AG10803 (cell line): ENCODE data around the gene ALG14.

Experiments
- DNase-seq: peaks from one replicate; pipeline ENCODE4 v3.0.0; 2010; ENCODE audit warnings: low read depth
- H3K4me3 ChIP-seq: 2 replicates; pipeline ENCODE4 v1.5.1; 2011; ENCODE audit warnings: mild to moderate bottlenecking, low read length, control low read depth
- TF ChIP-seq, protein P1 (sequence below): conservative IDR thresholded peaks from 2 replicates; pipeline ENCODE4 v1.5.1; 2011; ENCODE audit warnings: mild to moderate bottlenecking, low read length, control low read depth, inconsistent platforms

Gene ALG14, protein sequence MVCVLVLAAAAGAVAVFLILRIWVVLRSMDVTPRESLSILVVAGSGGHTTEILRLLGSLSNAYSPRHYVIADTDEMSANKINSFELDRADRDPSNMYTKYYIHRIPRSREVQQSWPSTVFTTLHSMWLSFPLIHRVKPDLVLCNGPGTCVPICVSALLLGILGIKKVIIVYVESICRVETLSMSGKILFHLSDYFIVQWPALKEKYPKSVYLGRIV

DNA sequence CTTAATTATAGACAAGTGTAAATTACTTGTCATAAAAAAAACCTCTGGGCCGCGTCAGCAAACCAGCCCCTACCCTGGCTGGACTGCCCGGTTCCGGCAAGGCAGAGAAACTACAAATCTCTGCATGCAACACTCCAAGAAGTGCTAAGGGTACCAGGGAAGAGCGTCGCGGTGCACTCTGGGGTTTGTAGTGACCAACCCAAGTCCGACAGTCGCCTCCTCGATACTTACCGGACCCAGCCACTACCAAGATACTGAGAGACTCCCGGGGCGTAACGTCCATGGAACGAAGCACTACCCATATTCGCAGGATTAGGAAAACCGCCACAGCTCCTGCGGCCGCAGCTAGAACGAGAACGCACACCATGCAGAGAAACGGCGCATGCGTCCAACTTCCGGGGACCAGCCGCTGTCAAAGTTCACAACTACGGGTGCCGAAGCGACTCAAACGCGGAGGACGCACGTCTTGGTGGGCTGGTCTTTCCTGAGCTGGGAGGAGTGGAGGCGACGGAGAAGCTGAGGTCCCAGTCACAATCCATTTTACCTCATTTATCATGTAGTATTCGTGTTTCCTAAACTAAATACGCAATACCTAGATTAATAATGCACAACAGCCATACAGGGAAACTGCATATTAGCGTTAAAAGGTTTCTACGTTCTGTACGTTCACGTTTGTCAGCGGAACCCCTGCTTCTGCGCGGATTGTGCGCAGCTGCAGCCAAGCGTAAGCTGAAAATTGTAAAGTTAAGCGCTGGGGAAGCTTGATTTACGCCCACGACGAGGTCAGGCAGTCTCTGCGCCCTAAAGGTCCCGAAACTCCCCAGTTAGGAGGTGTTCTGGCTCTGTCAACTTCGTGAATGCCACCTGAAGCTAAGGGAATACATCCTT is at the start of gene ALG14:
Gene ALG14, minus strand, starts transcription at position 420 of the 888 bp plus-strand sequence. Its CDS starts 53 bp downstream, at position 367.
- peak within 1 kb of the TSS; percentile 76 for H3K4me3 ChIP-seq
- peak; percentile 95 for DNase-seq
- TF ChIP-seq, protein P1, sequence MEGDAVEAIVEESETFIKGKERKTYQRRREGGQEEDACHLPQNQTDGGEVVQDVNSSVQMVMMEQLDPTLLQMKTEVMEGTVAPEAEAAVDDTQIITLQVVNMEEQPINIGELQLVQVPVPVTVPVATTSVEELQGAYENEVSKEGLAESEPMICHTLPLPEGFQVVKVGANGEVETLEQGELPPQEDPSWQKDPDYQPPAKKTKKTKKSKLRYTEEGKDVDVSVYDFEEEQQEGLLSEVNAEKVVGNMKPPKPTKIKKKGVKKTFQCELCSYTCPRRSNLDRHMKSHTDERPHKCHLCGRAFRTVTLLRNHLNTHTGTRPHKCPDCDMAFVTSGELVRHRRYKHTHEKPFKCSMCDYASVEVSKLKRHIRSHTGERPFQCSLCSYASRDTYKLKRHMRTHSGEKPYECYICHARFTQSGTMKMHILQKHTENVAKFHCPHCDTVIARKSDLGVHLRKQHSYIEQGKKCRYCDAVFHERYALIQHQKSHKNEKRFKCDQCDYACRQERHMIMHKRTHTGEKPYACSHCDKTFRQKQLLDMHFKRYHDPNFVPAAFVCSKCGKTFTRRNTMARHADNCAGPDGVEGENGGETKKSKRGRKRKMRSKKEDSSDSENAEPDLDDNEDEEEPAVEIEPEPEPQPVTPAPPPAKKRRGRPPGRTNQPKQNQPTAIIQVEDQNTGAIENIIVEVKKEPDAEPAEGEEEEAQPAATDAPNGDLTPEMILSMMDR, result no peak

DNA sequence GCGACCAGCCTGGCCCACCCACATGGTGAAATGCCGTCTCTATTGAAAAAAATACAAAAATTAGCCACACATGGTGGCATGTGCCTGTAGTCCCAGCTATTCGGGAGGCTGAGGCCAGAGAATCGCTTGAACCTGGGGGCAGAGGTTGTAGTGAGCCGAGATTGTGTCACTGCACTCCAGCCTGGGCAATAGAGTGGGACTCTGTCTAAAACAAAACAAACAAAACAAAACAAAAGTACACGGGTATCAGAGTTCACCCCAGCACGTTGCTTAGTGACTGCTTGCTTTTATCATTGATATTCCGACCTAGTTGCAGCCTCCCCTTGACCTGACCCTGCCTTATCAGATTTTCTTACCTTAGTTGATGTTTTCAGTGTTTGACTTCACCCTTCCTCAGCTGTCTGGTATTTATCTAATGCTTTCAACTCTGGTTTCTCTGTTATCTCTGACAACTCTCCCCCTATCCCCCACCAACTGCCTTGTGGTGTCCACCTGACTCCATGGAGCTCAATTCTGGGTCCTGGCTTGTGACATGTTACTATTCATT is 49.5 kb upstream of the ALG14 start:
- TF ChIP-seq, protein P1, result no peak
- DNase-seq, result no peak
- H3K4me3 ChIP-seq, result no peak overlapping the region

DNA sequence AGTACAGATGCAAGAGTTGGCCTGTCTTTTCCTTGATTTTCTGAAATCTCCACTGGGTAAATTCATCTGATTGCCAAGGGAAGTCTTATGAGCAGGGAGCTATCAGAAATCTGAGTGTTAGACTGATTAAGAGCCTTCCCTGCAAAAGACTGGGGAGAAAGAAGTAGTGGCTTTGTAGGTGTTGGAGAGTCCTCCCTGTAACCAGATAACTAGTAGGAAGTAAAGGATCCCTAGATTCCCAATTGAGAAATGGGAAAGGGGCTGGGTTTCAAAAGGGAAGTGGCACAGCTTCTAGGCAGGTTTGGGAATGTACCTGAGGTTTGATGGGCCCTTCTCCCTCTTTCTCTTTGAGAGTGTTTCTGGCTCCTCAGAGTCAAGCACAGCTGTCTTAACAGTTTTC is 46.5 kb upstream of the ALG14 start:
- no peak for DNase-seq
- TF ChIP-seq, protein P1, result no peak
- no peak overlapping the region for H3K4me3 ChIP-seq

DNA sequence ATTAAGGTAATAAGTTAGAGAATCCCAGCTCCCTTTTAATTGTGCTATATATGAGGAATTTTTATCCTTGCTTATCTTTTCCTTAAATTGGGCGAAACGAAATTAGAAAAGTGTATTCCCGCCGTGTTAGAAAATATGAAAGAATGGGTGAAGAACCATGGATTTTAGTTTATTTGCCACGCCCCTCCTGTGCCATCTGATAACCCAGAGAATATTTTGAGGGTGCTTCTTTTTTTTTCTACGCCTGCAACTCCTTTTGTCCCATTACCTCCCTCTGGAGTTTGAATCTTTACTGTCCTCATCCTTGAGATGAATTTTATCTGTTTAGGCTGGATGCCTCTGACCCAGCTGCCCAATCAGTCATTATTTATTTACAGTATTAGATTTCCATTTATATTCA is 46.0 kb upstream of the ALG14 start:
- H3K4me3 ChIP-seq, result no peak overlapping the region
- no peak for DNase-seq
- TF ChIP-seq, protein P1, result no peak

DNA sequence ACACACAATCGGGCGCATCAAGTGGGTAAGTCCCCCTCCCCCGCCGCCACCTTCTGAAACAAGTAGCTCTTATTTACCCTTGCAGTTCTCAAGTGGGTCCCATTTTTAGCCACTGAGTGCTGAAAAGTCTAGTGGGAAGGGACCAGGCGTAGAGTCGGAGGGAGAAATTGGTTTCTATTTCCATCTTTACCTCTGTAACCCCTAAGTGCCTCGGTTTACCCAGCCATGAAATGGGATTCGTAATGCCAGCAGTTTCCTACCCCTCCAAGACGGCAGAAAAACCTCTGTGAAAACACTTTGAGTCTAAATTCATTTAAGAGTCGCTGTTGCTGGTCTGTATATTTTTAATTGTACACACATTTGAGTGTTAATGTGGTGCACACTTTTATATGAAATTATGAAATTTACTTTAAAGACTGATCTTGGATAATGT is 45.3 kb upstream of the ALG14 start:
- H3K4me3 ChIP-seq, result peak overlapping the region; percentile 47
- TF ChIP-seq, protein P1, result no peak
- no peak for DNase-seq

DNA sequence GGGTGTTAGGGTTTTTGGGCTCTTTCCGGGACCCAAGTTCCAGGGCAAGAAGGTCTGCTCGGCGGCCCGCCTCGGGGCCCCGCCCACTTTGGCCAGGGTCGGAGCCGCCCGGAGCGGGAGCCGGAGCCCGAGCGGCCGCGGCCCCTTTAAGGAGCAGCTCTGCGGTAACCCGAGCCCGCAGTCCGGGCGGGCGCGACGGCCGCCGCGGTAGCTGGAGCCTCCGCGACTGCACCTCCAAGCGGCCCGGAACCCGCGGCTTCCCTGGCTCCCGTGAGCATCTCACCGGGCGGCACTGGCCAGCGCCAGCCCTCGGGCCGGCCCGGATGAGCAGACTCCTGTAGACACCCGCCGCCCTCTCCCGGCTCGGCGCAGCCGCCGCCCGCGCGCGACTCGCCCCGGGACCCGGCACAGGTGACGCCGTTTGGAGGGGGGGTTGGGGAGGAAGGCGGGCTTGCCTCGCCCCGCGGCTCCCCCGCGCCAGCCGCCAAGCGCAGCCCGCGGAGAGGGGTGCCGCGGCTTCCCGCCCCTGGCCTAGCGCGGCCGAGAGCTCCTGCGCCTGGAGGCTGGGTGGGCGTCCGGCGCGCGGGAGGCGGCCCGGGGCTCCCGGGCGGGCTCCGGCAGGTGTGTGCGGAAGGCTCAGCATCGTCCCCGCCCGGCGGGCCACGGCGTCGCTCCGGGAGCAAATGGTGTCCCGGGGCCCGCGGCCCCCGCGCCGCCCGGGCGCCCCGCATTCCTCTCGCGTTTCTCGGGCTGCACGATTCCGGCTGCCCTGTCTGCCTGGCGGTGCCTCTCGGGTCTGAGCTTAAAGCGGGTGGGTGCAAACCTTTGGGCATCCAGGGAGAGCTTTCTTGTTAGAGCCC is 44.7 kb upstream of the ALG14 start, which contains the start of gene TLCD4:
Gene TLCD4, plus strand, starts transcription at position 149 of the 860 bp plus-strand sequence. CDS start 26,547 bp downstream, outside the sequence.
- DNase-seq, result peak; percentile 13
- H3K4me3 ChIP-seq, result peak within 1 kb of the TSS; percentile 62
- TF ChIP-seq, protein P1, result no peak
